Measurements from ENCODE around the gene PRKAG2.

DNA sequence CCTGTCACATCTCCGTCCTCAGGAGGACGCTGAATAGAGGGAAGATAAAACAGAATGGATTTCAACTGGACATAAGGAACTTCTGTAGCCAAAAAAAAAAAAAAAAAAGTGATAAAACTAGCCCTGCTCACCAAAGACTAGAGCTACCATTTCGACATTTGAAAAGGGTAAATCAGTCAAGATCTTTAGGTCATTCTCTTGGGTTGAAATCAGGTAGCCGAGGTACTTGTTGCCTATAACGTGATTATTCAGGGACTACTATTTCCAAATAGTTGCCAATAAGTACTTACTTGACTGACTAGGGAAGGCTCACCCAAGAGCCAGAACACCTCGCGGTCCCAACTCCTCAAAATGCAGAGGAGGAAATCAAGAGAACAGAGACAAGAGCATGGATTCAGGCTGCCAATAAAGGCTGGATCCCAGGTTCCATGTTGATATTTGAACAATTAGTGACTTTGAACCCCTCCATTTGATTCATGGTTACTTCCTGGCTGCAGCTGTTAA is 359.3 kb downstream of the PRKAG2 start:
- TF ChIP-seq, protein P1, sequence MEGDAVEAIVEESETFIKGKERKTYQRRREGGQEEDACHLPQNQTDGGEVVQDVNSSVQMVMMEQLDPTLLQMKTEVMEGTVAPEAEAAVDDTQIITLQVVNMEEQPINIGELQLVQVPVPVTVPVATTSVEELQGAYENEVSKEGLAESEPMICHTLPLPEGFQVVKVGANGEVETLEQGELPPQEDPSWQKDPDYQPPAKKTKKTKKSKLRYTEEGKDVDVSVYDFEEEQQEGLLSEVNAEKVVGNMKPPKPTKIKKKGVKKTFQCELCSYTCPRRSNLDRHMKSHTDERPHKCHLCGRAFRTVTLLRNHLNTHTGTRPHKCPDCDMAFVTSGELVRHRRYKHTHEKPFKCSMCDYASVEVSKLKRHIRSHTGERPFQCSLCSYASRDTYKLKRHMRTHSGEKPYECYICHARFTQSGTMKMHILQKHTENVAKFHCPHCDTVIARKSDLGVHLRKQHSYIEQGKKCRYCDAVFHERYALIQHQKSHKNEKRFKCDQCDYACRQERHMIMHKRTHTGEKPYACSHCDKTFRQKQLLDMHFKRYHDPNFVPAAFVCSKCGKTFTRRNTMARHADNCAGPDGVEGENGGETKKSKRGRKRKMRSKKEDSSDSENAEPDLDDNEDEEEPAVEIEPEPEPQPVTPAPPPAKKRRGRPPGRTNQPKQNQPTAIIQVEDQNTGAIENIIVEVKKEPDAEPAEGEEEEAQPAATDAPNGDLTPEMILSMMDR (IDR thresholded peaks at IDR 0.05; ENCODE audit: low read depth, low read length, poor library complexity, severe bottlenecking), result no peak
- no peak for TF ChIP-seq EZH2phosphoT487 (IDR thresholded peaks at IDR 0.05; ENCODE audit: borderline replicate concordance, low read length)

All from DOHH2 (cell line).